HG02759 (cell line): ENCODE data around the gene IFT122.
A peak's percentile ranks its signal among the peaks of the same experiment; 100 is the strongest.

Experiments
- ATAC-seq: cut with Tn5 transposase; IDR thresholded peaks from one replicate; pipeline ENCODE4 v1.9.1; 2021; ENCODE audit warnings: mild to moderate bottlenecking, moderate library complexity; ENCODE audit not compliant: unreplicated experiment

The IFT122 gene

GRCh38 chr3:129439226-129439816, 703 bp upstream of the IFT122 start:
- ATAC-seq: peak; percentile 14

- ATAC-seq: no peak
Measured at GRCh38 chr3:129440618-129441190, 680 bp downstream of the IFT122 start.

GRCh38 chr3:129441215-129441614, 1.2 kb downstream of the IFT122 start:
- ATAC-seq: no peak

GRCh38 chr3:129441782-129442181, 1.8 kb downstream of the IFT122 start:
- no peak for ATAC-seq

GRCh38 chr3:129442486-129442885, 2.5 kb downstream of the IFT122 start:
- ATAC-seq: no peak

GRCh38 chr3:129442947-129443346, 2.9 kb downstream of the IFT122 start:
- ATAC-seq: no peak

- ATAC-seq: no peak
Measured at GRCh38 chr3:129445471-129445870, 5.4 kb downstream of the IFT122 start.

GRCh38 chr3:129446926-129447325, 6.9 kb downstream of the IFT122 start:
- no peak for ATAC-seq

GRCh38 chr3:129448186-129448895, 8.3 kb downstream of the IFT122 start:
- no peak for ATAC-seq

- ATAC-seq: no peak
Measured at GRCh38 chr3:129449279-129450115, 9.5 kb downstream of the IFT122 start.

- ATAC-seq: no peak
Measured at GRCh38 chr3:129453732-129454131, 13.7 kb downstream of the IFT122 start.

GRCh38 chr3:129460155-129460554, 20.1 kb downstream of the IFT122 start:
- ATAC-seq: no peak

- ATAC-seq: no peak
Measured at GRCh38 chr3:129460572-129460971, 20.5 kb downstream of the IFT122 start.

GRCh38 chr3:129461022-129461421, 21.0 kb downstream of the IFT122 start:
- ATAC-seq: no peak

GRCh38 chr3:129461461-129462146, 21.6 kb downstream of the IFT122 start:
- no peak for ATAC-seq

- no peak for ATAC-seq
Measured at GRCh38 chr3:129462361-129462968, 22.4 kb downstream of the IFT122 start.

GRCh38 chr3:129463094-129463493, 23.1 kb downstream of the IFT122 start:
- ATAC-seq: no peak

GRCh38 chr3:129463716-129464115, 23.7 kb downstream of the IFT122 start:
- no peak for ATAC-seq

- ATAC-seq: no peak
Measured at GRCh38 chr3:129467932-129468331, 27.9 kb downstream of the IFT122 start.

- ATAC-seq: no peak
Measured at GRCh38 chr3:129469026-129469425, 29.0 kb downstream of the IFT122 start.
